Fibroblast of the aortic adventitia (primary cell): ENCODE measurements around the gene CYP4F3. TPM values are rescaled to one million over a fixed set of nuclear protein-coding genes. Genes with fewer than 3 reads are reported as not detected.

Experiments
- DNase-seq: peaks from one replicate; pipeline ENCODE4 v3.0.0-alpha.2; 2010; ENCODE audit warnings: low read depth
- H3K4me3 ChIP-seq: 2 replicates; pipeline ENCODE4 v1.5.1; 2011; ENCODE audit warnings: low read depth, mild to moderate bottlenecking, control low read depth, low read length, moderate library complexity
- CTCF ChIP-seq: IDR thresholded peaks from 2 replicates; pipeline ENCODE4 v1.5.1; 2011; ENCODE audit warnings: mild to moderate bottlenecking, low read length, control low read depth, inconsistent platforms; ENCODE audit not compliant: insufficient read depth
- small RNA-seq: library from RNA; depleted of rRNA; stranded (forward); fragments of <200 nt; gene quantifications from one replicate; pipeline ENCODE3, GENCODE V24; 2012
- total RNA-seq: library from RNA; depleted of rRNA; stranded (reverse); fragments of >200 nt; gene quantifications from 2 replicates; pipeline ENCODE4 v1.2.3, GENCODE V29; 2012; ENCODE audit warnings: low replicate concordance

Gene CYP4F3
- total RNA-seq, 1 donor = not detected

- peak; percentile 7 for DNase-seq
- no peak overlapping the region for H3K4me3 ChIP-seq
- TF ChIP-seq CTCF = no peak
These were observed 61.8 kb downstream of the CYP4F3 start for GRCh38 chr19:15702534-15702930.

Small RNAs within 50 kb of the gene (small RNA-seq; reads per million reads assigned to genes)
- gene AD000091.1 = not detected

Other genes with a start within 250 kb of the CYP4F3 start
- 45.6 and 65.8 TPM in 2 replicates for gene AKAP8L, start 221.9 kb upstream of the CYP4F3 start, total RNA-seq
- gene WIZ, start 190.9 kb upstream of the CYP4F3 start, total RNA-seq = 5.7 and 13.4 TPM in 2 replicates
- not detected in 2 replicates for gene RASAL3, start 176.4 kb upstream of the CYP4F3 start, total RNA-seq
- not detected in 2 replicates for gene PGLYRP2, start 161.4 kb upstream of the CYP4F3 start, total RNA-seq
- not detected in 2 replicates for gene CYP4F22, start 132.4 kb upstream of the CYP4F3 start, total RNA-seq
- not detected in 2 replicates for gene CYP4F8, start 25.7 kb upstream of the CYP4F3 start, total RNA-seq
- not detected in 2 replicates for gene CYP4F12, start 32.2 kb downstream of the CYP4F3 start, total RNA-seq
- not detected in 2 replicates for gene OR10H2, start 87.1 kb downstream of the CYP4F3 start, total RNA-seq
- gene OR10H3, start 97.1 kb downstream of the CYP4F3 start, total RNA-seq = not detected in 2 replicates
- gene OR10H5, start 146.8 kb downstream of the CYP4F3 start, total RNA-seq = not detected in 2 replicates
- not detected in 2 replicates for gene OR10H1, start 174.8 kb downstream of the CYP4F3 start, total RNA-seq